ENCODE measurements around the gene PID1. TPM values are rescaled to one million over a fixed set of nuclear protein-coding genes. Genes with fewer than 3 reads are reported as not detected.

The PID1 gene
- 100 to 1,000 TPM in 1 of 2 donors, 10 to 100 TPM in 1; 66.2 to 109 TPM for total RNA-seq

DNA sequence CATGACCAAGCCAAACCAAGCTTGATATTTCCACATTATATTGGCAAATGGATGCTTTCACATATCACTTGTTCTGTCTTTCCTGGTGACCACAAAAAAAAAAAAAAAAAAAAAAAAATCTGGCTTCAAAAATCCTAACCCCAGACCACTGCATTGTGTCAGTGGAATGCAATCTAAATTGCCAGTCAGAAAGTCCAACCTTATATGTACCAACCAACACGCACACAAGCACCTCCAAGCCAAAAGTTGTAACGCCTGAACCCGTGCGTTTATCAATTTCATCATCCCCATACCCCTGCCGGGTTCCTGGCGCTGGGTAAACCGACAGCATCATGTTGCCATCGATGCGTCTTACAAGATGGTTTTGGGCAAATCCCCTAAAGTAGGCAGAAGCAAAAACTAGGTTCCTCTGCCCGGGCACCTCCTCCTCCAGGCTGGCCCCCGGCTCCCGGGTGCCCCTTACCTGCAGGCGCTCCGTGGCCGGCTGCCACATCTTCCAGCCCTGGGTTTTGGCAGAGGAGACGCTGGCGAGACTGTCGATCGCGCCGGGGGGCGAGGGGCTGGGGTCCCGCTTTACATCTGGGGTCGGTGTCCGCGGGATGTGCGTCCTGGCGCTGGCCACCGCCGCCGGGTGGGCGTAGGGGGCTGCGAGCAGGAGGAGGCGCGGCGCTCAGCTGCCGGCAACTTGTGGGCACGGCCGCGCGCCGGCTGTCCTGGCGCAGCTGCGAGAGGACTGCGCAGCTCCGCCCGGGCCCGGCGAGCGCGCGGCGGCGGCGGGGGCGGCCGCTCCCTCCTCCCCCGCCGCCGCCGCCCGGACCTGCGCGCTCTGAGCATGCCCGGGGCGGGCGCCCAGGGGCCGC, at the start of gene PID1:
Gene PID1, minus strand, starts transcription at position 737 of the 860 bp plus-strand sequence. Its CDS starts 244 bp downstream, at position 493.
- Histone ChIP-seq H3K36me3 (no peaks in the 10 kb centered on the region), H3K9me3 (no peaks in the 10 kb centered on the region), H3K4me1 (ENCODE audit: control insufficient read depth in 1 of 2, low read depth in 2 of 2) (peaks cover 7 to 33% of the 10 kb centered on the region in 2 donors), H3K4me3 (peak within 1 kb of the TSS; percentile 94), H3K27ac (peak within 1 kb of the TSS; percentile 89 to 90), H3K27me3 (replicated peaks; ENCODE audit: insufficient read depth) (no peaks in the 10 kb centered on the region)
- DNase-seq (ENCODE audit: low spot score) = no peak
- TF ChIP-seq, protein P1, sequence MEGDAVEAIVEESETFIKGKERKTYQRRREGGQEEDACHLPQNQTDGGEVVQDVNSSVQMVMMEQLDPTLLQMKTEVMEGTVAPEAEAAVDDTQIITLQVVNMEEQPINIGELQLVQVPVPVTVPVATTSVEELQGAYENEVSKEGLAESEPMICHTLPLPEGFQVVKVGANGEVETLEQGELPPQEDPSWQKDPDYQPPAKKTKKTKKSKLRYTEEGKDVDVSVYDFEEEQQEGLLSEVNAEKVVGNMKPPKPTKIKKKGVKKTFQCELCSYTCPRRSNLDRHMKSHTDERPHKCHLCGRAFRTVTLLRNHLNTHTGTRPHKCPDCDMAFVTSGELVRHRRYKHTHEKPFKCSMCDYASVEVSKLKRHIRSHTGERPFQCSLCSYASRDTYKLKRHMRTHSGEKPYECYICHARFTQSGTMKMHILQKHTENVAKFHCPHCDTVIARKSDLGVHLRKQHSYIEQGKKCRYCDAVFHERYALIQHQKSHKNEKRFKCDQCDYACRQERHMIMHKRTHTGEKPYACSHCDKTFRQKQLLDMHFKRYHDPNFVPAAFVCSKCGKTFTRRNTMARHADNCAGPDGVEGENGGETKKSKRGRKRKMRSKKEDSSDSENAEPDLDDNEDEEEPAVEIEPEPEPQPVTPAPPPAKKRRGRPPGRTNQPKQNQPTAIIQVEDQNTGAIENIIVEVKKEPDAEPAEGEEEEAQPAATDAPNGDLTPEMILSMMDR (IDR thresholded peaks at IDR 0.05) = no peak
- ATAC-seq (ENCODE audit: insufficient number of reproducible peaks, low FRiP score, low read depth) = no peak

DNA sequence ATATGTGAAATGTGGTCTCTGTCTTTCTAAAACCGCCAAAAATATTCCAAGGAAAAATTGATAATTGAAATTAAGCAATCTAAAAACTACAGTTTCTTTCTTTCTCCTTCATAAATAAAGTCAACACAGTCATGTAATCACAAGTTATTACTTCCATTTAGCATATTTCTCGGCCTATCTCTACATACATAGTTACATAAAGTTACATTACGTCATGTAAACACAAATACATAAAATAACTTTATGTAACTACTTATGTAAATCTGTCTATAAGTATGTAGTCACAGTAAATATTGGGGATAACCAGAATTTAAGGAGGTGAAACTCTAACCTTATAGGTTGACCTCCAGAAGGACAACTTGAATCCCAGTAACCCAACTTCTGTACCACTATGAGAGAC, 48.5 kb upstream of the PID1 start:
- H3K4me1 ChIP-seq (ENCODE audit: control insufficient read depth in 1 of 2, low read depth in 2 of 2) = peaks cover 0 to 7% of the 10 kb centered on the region in 2 donors
- H3K9me3 ChIP-seq = no peaks in the 10 kb centered on the region
- H3K36me3 ChIP-seq = no peaks in the 10 kb centered on the region
- ATAC-seq (ENCODE audit: insufficient number of reproducible peaks, low FRiP score, low read depth) = no peak
- no peak for DNase-seq (ENCODE audit: low spot score)
- TF ChIP-seq, protein P1 (IDR thresholded peaks at IDR 0.05) = no peak
- H3K4me3 ChIP-seq = no peak overlapping the region
- H3K27ac ChIP-seq = no peak overlapping the region
- no peaks in the 10 kb centered on the region for H3K27me3 ChIP-seq (replicated peaks; ENCODE audit: insufficient read depth)

- H3K4me1 ChIP-seq (ENCODE audit: control insufficient read depth in 1 of 2, low read depth in 2 of 2) = peaks cover 5 to 16% of the 10 kb centered on the region in 2 donors
- H3K36me3 ChIP-seq = no peaks in the 10 kb centered on the region
- TF ChIP-seq, protein P1 (IDR thresholded peaks at IDR 0.05) = no peak
- peak overlapping the region in 1 of 2 donors; percentile 34 for H3K27ac ChIP-seq
- H3K27me3 ChIP-seq (replicated peaks; ENCODE audit: insufficient read depth) = no peaks in the 10 kb centered on the region
- ATAC-seq (ENCODE audit: insufficient number of reproducible peaks, low FRiP score, low read depth) (no peak), DNase-seq (ENCODE audit: low spot score) (no peak)
- H3K4me3 ChIP-seq = no peak overlapping the region
- no peaks in the 10 kb centered on the region for H3K9me3 ChIP-seq
Observed at GRCh38 chr2:229314117-229314516, 43.0 kb upstream of the PID1 start.

DNA sequence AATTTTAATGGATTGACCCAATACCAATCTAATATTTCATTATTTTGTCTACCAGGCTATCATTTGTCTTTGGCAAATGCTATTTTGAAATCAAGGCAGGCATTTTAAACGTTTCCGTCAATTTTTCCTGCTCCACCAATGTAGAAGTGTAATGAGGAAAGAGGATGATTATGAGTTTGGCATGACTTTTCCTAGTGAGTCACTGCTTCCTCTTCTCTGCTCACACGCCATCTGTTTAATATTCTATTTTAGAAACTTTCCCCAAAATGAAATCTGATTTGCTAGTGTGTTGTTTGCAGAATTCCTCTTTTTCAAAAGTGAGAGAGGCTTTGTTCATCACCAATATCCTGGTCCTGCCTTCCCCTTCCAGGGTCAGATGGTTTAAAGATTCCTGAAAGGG, 42.5 kb upstream of the PID1 start:
- Histone ChIP-seq H3K27me3 (replicated peaks; ENCODE audit: insufficient read depth) (no peaks in the 10 kb centered on the region), H3K4me1 (ENCODE audit: control insufficient read depth in 1 of 2, low read depth in 2 of 2) (peaks cover 5 to 16% of the 10 kb centered on the region in 2 donors), H3K36me3 (no peaks in the 10 kb centered on the region), H3K4me3 (no peak overlapping the region), H3K9me3 (no peaks in the 10 kb centered on the region), H3K27ac (peak overlapping the region in 1 of 2 donors; percentile 34)
- ATAC-seq (ENCODE audit: insufficient number of reproducible peaks, low FRiP score, low read depth) (no peak), DNase-seq (ENCODE audit: low spot score) (no peak)
- TF ChIP-seq, protein P1 (IDR thresholded peaks at IDR 0.05) = no peak

GRCh38 chr2:229301237-229301636, 30.1 kb upstream of the PID1 start:
- TF ChIP-seq, protein P1 (IDR thresholded peaks at IDR 0.05) = no peak
- no peak overlapping the region for H3K4me3 ChIP-seq
- ATAC-seq (ENCODE audit: insufficient number of reproducible peaks, low FRiP score, low read depth) = no peak
- H3K4me1 ChIP-seq (ENCODE audit: control insufficient read depth in 1 of 2, low read depth in 2 of 2) = peaks cover 5 to 18% of the 10 kb centered on the region in 2 donors
- no peaks in the 10 kb centered on the region for H3K27me3 ChIP-seq (replicated peaks; ENCODE audit: insufficient read depth)
- no peak overlapping the region for H3K27ac ChIP-seq
- no peaks in the 10 kb centered on the region for H3K9me3 ChIP-seq
- H3K36me3 ChIP-seq = no peaks in the 10 kb centered on the region
- no peak for DNase-seq (ENCODE audit: low spot score)

Measured in thoracic aorta (tissue), 2 donors.